ENCODE data around the gene TMEM132C.

DNA sequence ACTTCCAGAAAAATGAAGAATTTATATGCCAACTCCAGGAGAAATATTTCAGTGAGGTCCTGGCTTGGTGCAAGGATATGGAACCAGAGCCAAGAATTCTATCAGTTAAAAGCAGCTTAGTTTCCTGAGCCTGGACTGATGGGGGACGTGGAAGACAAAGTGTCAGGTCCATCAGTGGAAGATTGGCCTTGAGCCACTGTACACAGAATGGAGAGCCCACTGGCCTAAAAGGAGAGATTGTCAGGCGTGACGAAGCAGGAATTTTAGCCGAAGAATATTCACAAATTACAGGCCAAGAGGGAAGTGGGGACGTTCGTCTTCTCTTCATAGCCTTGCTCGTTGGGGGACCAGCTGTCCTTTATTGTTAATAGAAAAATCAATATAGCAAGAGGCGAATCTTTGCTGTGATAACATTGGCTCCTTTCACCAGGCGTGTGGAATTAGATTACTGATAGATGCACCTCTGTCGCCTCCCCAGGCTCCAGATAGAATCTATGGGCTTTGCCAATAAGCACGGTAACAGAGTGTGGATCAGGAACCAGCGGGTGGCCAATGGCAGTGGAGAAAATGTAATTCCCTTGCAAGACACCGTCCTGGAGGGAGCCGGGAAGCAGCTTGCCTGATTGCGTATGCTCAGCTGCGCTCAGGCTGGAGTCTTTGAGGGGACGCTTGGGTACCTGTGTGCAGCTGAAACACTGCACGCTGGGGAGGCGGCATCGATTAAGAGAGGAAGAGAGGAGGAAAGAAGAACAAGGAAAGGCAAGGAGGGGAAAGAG is 56.4 kb downstream of the TMEM132C start:
- TF ChIP-seq, protein P1, sequence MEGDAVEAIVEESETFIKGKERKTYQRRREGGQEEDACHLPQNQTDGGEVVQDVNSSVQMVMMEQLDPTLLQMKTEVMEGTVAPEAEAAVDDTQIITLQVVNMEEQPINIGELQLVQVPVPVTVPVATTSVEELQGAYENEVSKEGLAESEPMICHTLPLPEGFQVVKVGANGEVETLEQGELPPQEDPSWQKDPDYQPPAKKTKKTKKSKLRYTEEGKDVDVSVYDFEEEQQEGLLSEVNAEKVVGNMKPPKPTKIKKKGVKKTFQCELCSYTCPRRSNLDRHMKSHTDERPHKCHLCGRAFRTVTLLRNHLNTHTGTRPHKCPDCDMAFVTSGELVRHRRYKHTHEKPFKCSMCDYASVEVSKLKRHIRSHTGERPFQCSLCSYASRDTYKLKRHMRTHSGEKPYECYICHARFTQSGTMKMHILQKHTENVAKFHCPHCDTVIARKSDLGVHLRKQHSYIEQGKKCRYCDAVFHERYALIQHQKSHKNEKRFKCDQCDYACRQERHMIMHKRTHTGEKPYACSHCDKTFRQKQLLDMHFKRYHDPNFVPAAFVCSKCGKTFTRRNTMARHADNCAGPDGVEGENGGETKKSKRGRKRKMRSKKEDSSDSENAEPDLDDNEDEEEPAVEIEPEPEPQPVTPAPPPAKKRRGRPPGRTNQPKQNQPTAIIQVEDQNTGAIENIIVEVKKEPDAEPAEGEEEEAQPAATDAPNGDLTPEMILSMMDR (IDR thresholded peaks at IDR 0.05): no peak
- TF ChIP-seq POLR2A (IDR thresholded peaks at IDR 0.05) (no peak), EP300 (IDR thresholded peaks at IDR 0.05) (no peak)
